Measurements from ENCODE around the gene STAT4. TPM values are rescaled to one million over a fixed set of nuclear protein-coding genes. Genes with fewer than 3 reads are reported as not detected.

The STAT4 gene
- polyA plus RNA-seq, 1 of the 3 experiments (the other 2 are of a cell fraction): 0.12 TPM

- no peaks in the 10 kb centered on the region for H3K9me2 ChIP-seq
- DNase-seq: no peak
- no peaks in the 10 kb centered on the region for H3K79me2 ChIP-seq (ENCODE audit: insufficient read depth)
- H3K27ac ChIP-seq (ENCODE audit: low read depth in 2 of 2, low read length in 1 of 2): no peak overlapping the region
- POLR2A ChIA-PET: no interaction called here
- H3K9me3 ChIP-seq: no peaks in the 10 kb centered on the region
- no peaks in the 10 kb centered on the region for H3K36me3 ChIP-seq (replicated peaks in 1 of 2; ENCODE audit: control insufficient read depth in 1 of 2, insufficient read depth in 2 of 2, low read length in 1 of 2)
- H3F3A ChIP-seq (replicated peaks; ENCODE audit: insufficient read depth): no peaks in the 10 kb centered on the region
- H4K20me1 ChIP-seq (ENCODE audit: insufficient read depth): no peaks in the 10 kb centered on the region
- no peak overlapping the region for H3K4me3 ChIP-seq (ENCODE audit: low read depth in 2 of 2, low read length in 1 of 2)
- H3K9ac ChIP-seq: no peak overlapping the region
- H3K27me3 ChIP-seq (ENCODE audit: insufficient read depth): no peaks in the 10 kb centered on the region
- 86% methylated on average over 4 of the region's 4 CpGs for WGBS (ENCODE audit: low lambda C conversion rate)
- no peak overlapping the region for H3K4me2 ChIP-seq
- no peaks in the 10 kb centered on the region; a peak in 1 of 4 replicates for H3K4me1 ChIP-seq (ENCODE audit: control insufficient read depth in 1 of 2, insufficient read depth in 2 of 2, low read depth in 1 of 2, low read length in 1 of 2)
- TF ChIP-seq POLR2AphosphoS5 (IDR thresholded peaks at IDR 0.05; ENCODE audit: low read depth, low read length): no peak
- no peak for TF ChIP-seq RXRA (IDR thresholded peaks at IDR 0.05; ENCODE audit: borderline replicate concordance, low read depth)
- TF ChIP-seq TCF12 (IDR thresholded peaks at IDR 0.05): no peak
- no peak for TF ChIP-seq RAD21 (IDR thresholded peaks at IDR 0.05; ENCODE audit: low read length)
- no peak for TF ChIP-seq CTCF (IDR thresholded peaks at IDR 0.05)
- no peak for TF ChIP-seq NRF1 (IDR thresholded peaks at IDR 0.05; ENCODE audit: low read depth, low read length)
- TF ChIP-seq FOSL2 (IDR thresholded peaks at IDR 0.05; ENCODE audit: borderline replicate concordance, low read depth): no peak
- TF ChIP-seq FOXM1 (IDR thresholded peaks at IDR 0.05; ENCODE audit: low read depth): no peak
- CTCF ChIA-PET: interaction anchor here (0.7 to 1.8 kb wide), 3 partner anchors 9 to 12 kb away, joined by 3 to 10 read pairs (median 3); no protein-coding TSS in a partner anchor
- H2AFZ ChIP-seq (ENCODE audit: low read depth): no peak overlapping the region
Observed at GRCh38 chr2:191145769-191146471, 4.9 kb downstream of the STAT4 start.

GRCh38 chr2:191144217-191144616, 6.6 kb downstream of the STAT4 start:
- DNase-seq: no peak
- Histone ChIP-seq H3K9ac (no peak overlapping the region), H2AFZ (ENCODE audit: low read depth) (no peak overlapping the region), H3K4me1 (ENCODE audit: control insufficient read depth in 1 of 2, insufficient read depth in 2 of 2, low read depth in 1 of 2, low read length in 1 of 2) (no peaks in the 10 kb centered on the region), H3F3A (replicated peaks; ENCODE audit: insufficient read depth) (no peaks in the 10 kb centered on the region), H3K4me2 (no peak overlapping the region), H3K9me3 (no peaks in the 10 kb centered on the region), H3K9me2 (no peaks in the 10 kb centered on the region), H3K27ac (ENCODE audit: low read depth in 2 of 2, low read length in 1 of 2) (no peak overlapping the region), H3K36me3 (replicated peaks in 1 of 2; ENCODE audit: control insufficient read depth in 1 of 2, insufficient read depth in 2 of 2, low read length in 1 of 2) (no peaks in the 10 kb centered on the region), H4K20me1 (ENCODE audit: insufficient read depth) (no peaks in the 10 kb centered on the region), H3K79me2 (ENCODE audit: insufficient read depth) (no peaks in the 10 kb centered on the region), H3K27me3 (ENCODE audit: insufficient read depth) (no peaks in the 10 kb centered on the region), H3K4me3 (ENCODE audit: low read depth in 2 of 2, low read length in 1 of 2) (no peak overlapping the region)
- TF ChIP-seq RXRA (IDR thresholded peaks at IDR 0.05; ENCODE audit: borderline replicate concordance, low read depth): no peak
- TF ChIP-seq EP300 (IDR thresholded peaks at IDR 0.05; ENCODE audit: borderline replicate concordance in 1 of 2, low read depth in 1 of 2, low read length in 1 of 2): no peak
- TF ChIP-seq FOSL2 (IDR thresholded peaks at IDR 0.05; ENCODE audit: borderline replicate concordance, low read depth): no peak
- TF ChIP-seq GATA2 (CRISPR knock-in tag; IDR thresholded peaks at IDR 0.05): no peak
- no peak for TF ChIP-seq PBX3 (IDR thresholded peaks at IDR 0.05)
- no peak for TF ChIP-seq MXI1 (IDR thresholded peaks at IDR 0.05; ENCODE audit: low read depth, low read length)
- no peak for TF ChIP-seq IRF3 (IDR thresholded peaks at IDR 0.05; ENCODE audit: low read depth, low read length)
- no peak for TF ChIP-seq MEF2A (IDR thresholded peaks at IDR 0.05; ENCODE audit: borderline replicate concordance, low read depth)
- no peak for TF ChIP-seq RAD21 (IDR thresholded peaks at IDR 0.05; ENCODE audit: low read length)
- no peak for TF ChIP-seq GABPA (IDR thresholded peaks at IDR 0.05; ENCODE audit: low read depth)
- TF ChIP-seq USF1 (IDR thresholded peaks at IDR 0.05; ENCODE audit: borderline replicate concordance, low read depth): no peak
- ChIA-PET POLR2A (no interaction called here), CTCF (interaction anchor here (0.6 to 1.8 kb wide), 3 partner anchors 11 to 91 kb away, joined by 3 to 10 read pairs (median 4); no protein-coding TSS in a partner anchor)
- 53% methylated on average over 4 of the region's 4 CpGs for WGBS (ENCODE audit: low lambda C conversion rate)
